ENCODE measurements around the gene PTPRN2. TPM values are rescaled to one million over a fixed set of nuclear protein-coding genes. Genes with fewer than 3 reads are reported as not detected.

PTPRN2 gene
- total and polyA plus RNA-seq, 2 of the 13 experiments (the other 11 are each of a cell fraction or from before 2014, with no cell fraction given): 2.5 to 24.2 TPM

DNA sequence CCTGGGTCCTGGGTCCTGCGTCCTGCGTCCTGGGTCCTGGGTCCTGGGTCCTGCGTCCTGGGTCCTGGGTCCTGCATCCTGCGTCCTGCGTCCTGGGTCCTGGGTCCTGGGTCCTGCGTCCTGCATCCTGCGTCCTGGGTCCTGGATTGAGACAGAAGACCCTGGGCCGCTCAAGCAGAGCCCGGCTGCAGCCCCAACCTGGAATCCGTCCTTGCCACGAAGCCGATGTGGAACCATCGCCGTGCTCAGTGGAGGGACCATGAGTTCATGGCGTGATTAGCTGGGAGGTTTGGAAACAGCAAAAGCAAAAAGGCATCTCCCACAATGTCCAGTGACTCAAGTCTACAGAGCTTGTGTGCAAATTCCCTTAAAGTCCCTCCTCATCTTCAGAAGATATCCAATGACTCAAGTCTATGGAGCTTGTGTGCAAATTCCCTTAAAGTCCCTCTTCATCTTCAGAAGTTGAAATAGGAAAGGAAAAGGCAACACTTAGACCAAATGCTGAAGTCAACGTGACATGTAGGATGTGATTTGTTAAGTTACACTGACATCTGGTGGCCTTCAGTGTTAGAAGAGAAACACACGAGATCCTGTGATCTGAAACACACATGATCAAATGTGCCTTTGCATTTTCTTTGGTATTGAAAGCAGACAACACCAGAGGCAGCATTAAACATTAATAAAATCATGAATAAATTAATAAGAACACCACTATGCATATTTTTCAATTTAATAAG lies 179.9 kb downstream of the PTPRN2 start:
- no peak overlapping the region for H3K9ac ChIP-seq (ENCODE audit: insufficient read depth, low read depth, low read length)
- no peaks in the 10 kb centered on the region for H3K4me1 ChIP-seq (ENCODE audit: insufficient read depth, low read length)
- ChIA-PET POLR2A (no interaction called here), CTCF (ENCODE audit: low intra/inter-chr PET ratio, low total read pairs) (interaction anchor here (1.1 kb wide), 1 partner anchor 53 kb away, joined by 3 read pairs; no protein-coding TSS in a partner anchor)
- H3K79me2 ChIP-seq (ENCODE audit: insufficient read depth, low read length): no peaks in the 10 kb centered on the region
- BruUV-seq (replicated peaks): no TSS peak
- DNase-seq (ENCODE audit: low spot score) (peak; percentile 55), ATAC-seq (peak; percentile 34; the same call in 2 of the 3 replicates), FAIRE-seq (peak; percentile 79)
- WGBS (ENCODE audit: low lambda C conversion rate): 54% methylated on average over 2 of the region's 17 CpGs
- in situ Hi-C loops (cut with HindIII; ENCODE audit: extremely low pct_ligation_motif_present, low pct_unique_long_range_greater_than_20kb) (no loop called here), intact Hi-C loops (cut with micrococcal nuclease; ENCODE audit: unreplicated experiment) (loop anchor here (1.0 kb wide), 1 partner anchor 12 kb away; no protein-coding TSS in a partner anchor)
- H2AFZ ChIP-seq (ENCODE audit: low read length): no peak overlapping the region
- no peak for TF ChIP-seq MIXL1 (CRISPR knock-in tag; IDR thresholded peaks at IDR 0.05)
- TF ChIP-seq, protein P1, sequence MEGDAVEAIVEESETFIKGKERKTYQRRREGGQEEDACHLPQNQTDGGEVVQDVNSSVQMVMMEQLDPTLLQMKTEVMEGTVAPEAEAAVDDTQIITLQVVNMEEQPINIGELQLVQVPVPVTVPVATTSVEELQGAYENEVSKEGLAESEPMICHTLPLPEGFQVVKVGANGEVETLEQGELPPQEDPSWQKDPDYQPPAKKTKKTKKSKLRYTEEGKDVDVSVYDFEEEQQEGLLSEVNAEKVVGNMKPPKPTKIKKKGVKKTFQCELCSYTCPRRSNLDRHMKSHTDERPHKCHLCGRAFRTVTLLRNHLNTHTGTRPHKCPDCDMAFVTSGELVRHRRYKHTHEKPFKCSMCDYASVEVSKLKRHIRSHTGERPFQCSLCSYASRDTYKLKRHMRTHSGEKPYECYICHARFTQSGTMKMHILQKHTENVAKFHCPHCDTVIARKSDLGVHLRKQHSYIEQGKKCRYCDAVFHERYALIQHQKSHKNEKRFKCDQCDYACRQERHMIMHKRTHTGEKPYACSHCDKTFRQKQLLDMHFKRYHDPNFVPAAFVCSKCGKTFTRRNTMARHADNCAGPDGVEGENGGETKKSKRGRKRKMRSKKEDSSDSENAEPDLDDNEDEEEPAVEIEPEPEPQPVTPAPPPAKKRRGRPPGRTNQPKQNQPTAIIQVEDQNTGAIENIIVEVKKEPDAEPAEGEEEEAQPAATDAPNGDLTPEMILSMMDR (CRISPR knock-in tag; IDR thresholded peaks at IDR 0.05): peak; percentile 72
- TF ChIP-seq STAG1 (CRISPR knock-in tag; IDR thresholded peaks at IDR 0.05): peak; percentile 62
- no peak for TF ChIP-seq ZNF12 (CRISPR knock-in tag; IDR thresholded peaks at IDR 0.05)
- TF ChIP-seq ZNF780A (CRISPR knock-in tag; IDR thresholded peaks at IDR 0.05): no peak
- TF ChIP-seq ZNF446 (CRISPR knock-in tag; IDR thresholded peaks at IDR 0.05): no peak
- no peak for TF ChIP-seq ZNF766 (CRISPR knock-in tag; IDR thresholded peaks at IDR 0.05; ENCODE audit: borderline replicate concordance)
- H3K9me3 ChIP-seq (ENCODE audit: low read length): no peaks in the 10 kb centered on the region
- H3K36me3 ChIP-seq (replicated peaks in 1 of 2; ENCODE audit: control insufficient read depth in 1 of 2, insufficient read depth in 2 of 2, low read length in 2 of 2): no peaks in the 10 kb centered on the region; a peak in 1 of 5 replicates
- no peak overlapping the region for H3K27ac ChIP-seq (ENCODE audit: extremely low read length, insufficient read depth, low read length)
- no peak overlapping the region for H3K4me2 ChIP-seq (ENCODE audit: low read depth, low read length)
- H4K20me1 ChIP-seq (ENCODE audit: insufficient read depth, low read length): peaks cover 66% of the 10 kb centered on the region
- H3K27me3 ChIP-seq (ENCODE audit: control insufficient read depth in 1 of 2, insufficient read depth in 2 of 2, low read length in 2 of 2): no peaks in the 10 kb centered on the region
- H3K4me3 ChIP-seq (replicated peaks in 1 of 3; ENCODE audit: insufficient read depth in 1 of 3, low read depth in 2 of 3, low read length in 3 of 3): no peak overlapping the region
